ENCODE results near the gene CDC42BPA.
"Not testable (repeated sequence)": the region's sequence is repeated elsewhere in the genome, so short reads cannot be mapped to it uniquely, and the experiment has no call there.

The CDC42BPA gene

GRCh38 chr1:227197064-227197463 lies 121.2 kb downstream of the CDC42BPA start:
- DNase-seq: no peak

GRCh38 chr1:227192163-227192562 lies 126.1 kb downstream of the CDC42BPA start:
- DNase-seq: no peak

- DNase-seq: no peak
Observed at GRCh38 chr1:227191607-227192006, 126.7 kb downstream of the CDC42BPA start.

- DNase-seq: no peak
Observed at GRCh38 chr1:227190321-227190720, 128.0 kb downstream of the CDC42BPA start.

- DNase-seq: no peak
Observed at GRCh38 chr1:227185291-227185690, 133.0 kb downstream of the CDC42BPA start.

- DNase-seq: no peak
Observed at GRCh38 chr1:227182012-227182411, 136.3 kb downstream of the CDC42BPA start.

- no peak for DNase-seq
Observed at GRCh38 chr1:227175611-227176010, 142.7 kb downstream of the CDC42BPA start.

GRCh38 chr1:227174164-227174563 lies 144.1 kb downstream of the CDC42BPA start:
- DNase-seq: no peak

GRCh38 chr1:227170361-227171166 lies 147.7 kb downstream of the CDC42BPA start:
- no peak for DNase-seq

- DNase-seq: no peak
Observed at GRCh38 chr1:227169343-227169742, 148.9 kb downstream of the CDC42BPA start.

- DNase-seq: no peak
Observed at GRCh38 chr1:227167276-227168101, 150.8 kb downstream of the CDC42BPA start.

GRCh38 chr1:227166559-227166958 lies 151.7 kb downstream of the CDC42BPA start:
- no peak for DNase-seq

GRCh38 chr1:227161470-227161869 lies 156.8 kb downstream of the CDC42BPA start:
- DNase-seq: no peak

- no peak for DNase-seq
Observed at GRCh38 chr1:227156520-227156919, 161.8 kb downstream of the CDC42BPA start.

GRCh38 chr1:227155688-227156087 lies 162.6 kb downstream of the CDC42BPA start:
- DNase-seq: no peak

GRCh38 chr1:227155004-227155403 lies 163.3 kb downstream of the CDC42BPA start:
- no peak for DNase-seq

GRCh38 chr1:227152525-227152924 lies 165.8 kb downstream of the CDC42BPA start:
- no peak for DNase-seq

GRCh38 chr1:227140376-227140775 lies 177.9 kb downstream of the CDC42BPA start:
- no peak for DNase-seq

GRCh38 chr1:227136210-227136820 lies 182.0 kb downstream of the CDC42BPA start:
- DNase-seq: no peak

- DNase-seq: no peak
Observed at GRCh38 chr1:227134686-227135314, 183.5 kb downstream of the CDC42BPA start.

- not testable (repeated sequence) for DNase-seq
Observed at GRCh38 chr1:227132695-227133094, 185.6 kb downstream of the CDC42BPA start.

GRCh38 chr1:227131193-227131592 lies 187.1 kb downstream of the CDC42BPA start:
- no peak for DNase-seq

GRCh38 chr1:227127891-227128290 lies 190.4 kb downstream of the CDC42BPA start:
- no peak for DNase-seq
